ENCODE results near the gene CCDC186.
A peak's percentile ranks its signal among the peaks of the same experiment; 100 is the strongest.

CCDC186 gene

GRCh38 chr10:114103284-114103683 is 70.7 kb downstream of the CCDC186 start:
- DNase-seq, result peak; percentile 13

GRCh38 chr10:114102256-114102655 is 71.7 kb downstream of the CCDC186 start:
- no peak for DNase-seq

- DNase-seq, result no peak
These were observed 72.9 kb downstream of the CCDC186 start for GRCh38 chr10:114100848-114101741.

GRCh38 chr10:114096864-114097263 is 77.1 kb downstream of the CCDC186 start:
- DNase-seq, result no peak

GRCh38 chr10:114095559-114096337 is 78.3 kb downstream of the CCDC186 start:
- DNase-seq, result no peak

- no peak for DNase-seq
These were observed 79.2 kb downstream of the CCDC186 start for GRCh38 chr10:114094795-114095194.

- no peak for DNase-seq
These were observed 86.3 kb downstream of the CCDC186 start for GRCh38 chr10:114087655-114088054.

- DNase-seq, result no peak
These were observed 86.7 kb downstream of the CCDC186 start for GRCh38 chr10:114087255-114087654.

GRCh38 chr10:114084215-114084614 is 89.8 kb downstream of the CCDC186 start:
- no peak for DNase-seq

- DNase-seq, result no peak
These were observed 91.0 kb downstream of the CCDC186 start for GRCh38 chr10:114083040-114083439.

GRCh38 chr10:114081911-114082583 is 92.0 kb downstream of the CCDC186 start:
- no peak for DNase-seq

GRCh38 chr10:114079421-114079820 is 94.6 kb downstream of the CCDC186 start:
- no peak for DNase-seq

- no peak for DNase-seq
These were observed 95.7 kb downstream of the CCDC186 start for GRCh38 chr10:114078346-114078745.

- no peak for DNase-seq
These were observed 96.2 kb downstream of the CCDC186 start for GRCh38 chr10:114077815-114078219.

GRCh38 chr10:114077347-114077746 is 96.7 kb downstream of the CCDC186 start:
- no peak for DNase-seq

GRCh38 chr10:114075093-114075492 is 98.9 kb downstream of the CCDC186 start:
- DNase-seq, result no peak

- DNase-seq, result no peak
These were observed 100.4 kb downstream of the CCDC186 start for GRCh38 chr10:114073395-114074186.

- no peak for DNase-seq
These were observed 102.8 kb downstream of the CCDC186 start for GRCh38 chr10:114071178-114071577.

Data from NCI-H345 (cell line).